Ovary (tissue), 9 donors: ENCODE results near the gene RB1. TPM values are rescaled to one million over a fixed set of nuclear protein-coding genes. Genes with fewer than 3 reads are reported as not detected.

Experiments
- DNase-seq, 5 donors: peaks; one replicate each; pipeline ENCODE4 v3.0.0-alpha.2; 2019 to 2020
- H3K27ac ChIP-seq, 2 donors: fragments of 200-600 bp; one replicate each; pipeline versions ENCODE4 v1.5.1 to v1.8.0; 2019 to 2022
- H3K27me3 ChIP-seq: fragments of 200-600 bp; one replicate; pipeline ENCODE4 v1.8.0; 2022
- H3K36me3 ChIP-seq: fragments of 200-600 bp; sonication (generic); one replicate; pipeline ENCODE4 v1.5.1; 2019
- H3K4me1 ChIP-seq: one replicate; pipeline ENCODE4 v1.8.1; 2013; ENCODE audit warnings: mild to moderate bottlenecking, moderate library complexity; ENCODE audit not compliant: insufficient read depth
- H3K4me3 ChIP-seq: fragments of 200-600 bp; sonication (generic); one replicate; pipeline ENCODE4 v1.5.1; 2017
- H3K9me3 ChIP-seq, 2 donors: fragments of 200-600 bp in 1 of 2; sonication (generic) in 1 of 2; one replicate each; pipeline versions ENCODE4 v1.5.1 to v1.8.1; 2013 to 2019; ENCODE audit warnings: mild to moderate bottlenecking in 1 of 2, moderate library complexity in 1 of 2
- EP300 ChIP-seq: sonication (generic); formaldehyde crosslinking; IDR thresholded peaks from one replicate; pipeline ENCODE4 v1.6.1; 2017; ENCODE audit warnings: antibody characterized with exemption
- POLR2A ChIP-seq: fragments of 450-650 bp; IDR thresholded peaks from one replicate; pipeline ENCODE4 v1.6.1; 2017; ENCODE audit warnings: antibody characterized with exemption, mild to moderate bottlenecking, moderate library complexity
- WGBS, 3 donors: extraction: QIAGEN DNeasy Blood & Tissue Kit in 1 of 3; methylation state at CpG; one replicate each; pipeline versions ENCODE4 v1.1.5 to v1.1.7; 2013 to 2017; 5-methylcytosine and 5-hydroxymethylcytosine counted together
- intact Hi-C, 4 donors: fragments of 100-400 bp; cut with DNase I; formaldehyde crosslinking; loops; one replicate each; pipeline versions ENCODE4 v1.11.0 to v1.15.1; 2022 to 2023
- polyA plus RNA-seq, 2 donors: library from polyadenylated mRNA; stranded (reverse); fragments of 200-250 nt in 1 of 2; fragments of 350-450 nt in 1 of 2; fragmentation: Illumina TruSeq in 1 of 2; extraction: RNeasy Lipid Tissue Mini Kit (QIAGEN cat#74804) in 1 of 2; gene quantifications; one replicate each; pipeline ENCODE4 v1.2.3, GENCODE V29; 2013 to 2014
- total RNA-seq, 7 donors: library from RNA; depleted of rRNA in 2 of 7; stranded (reverse); fragments of >200 nt in 2 of 7; fragmentation: NEBNext Ultra II Directional in 3 of 7; extraction: Animal tissue kit (Norgen Biotek cat#: 25700) in 3 of 7; gene quantifications; one replicate each; pipeline versions ENCODE4 v1.1.0 to v1.2.4, GENCODE V29; 2016 to 2023
- TF ChIP-seq, protein P1 (sequence below), 3 donors: fragments of 450-650 bp in 2 of 3; fragments of 200-600 bp in 1 of 3; IDR thresholded peaks; one replicate each; pipeline versions ENCODE4 v1.5.1 to v1.8.0; 2016 to 2022; ENCODE audit warnings: antibody characterized with exemption in 3 of 3, mild to moderate bottlenecking in 1 of 3
- donor health status: DM: no; HTN: no; CAD: no; lungs with moderate emphysema.
- donor health status: DM: no; HTN: no; CAD: no.
- donor health status: Bipolar disorder and iron deficiency.
- donor health status: DM: yes; HTN: yes; CAD: no.
- donor health status: DM: no; HTN: no; CAD: no.
- donor health status: DM: yes; HTN: yes; CAD: no.

Gene RB1
- total and polyA plus RNA-seq, 9 donors = 11.4 to 36.6 (median 27.1) TPM

DNA sequence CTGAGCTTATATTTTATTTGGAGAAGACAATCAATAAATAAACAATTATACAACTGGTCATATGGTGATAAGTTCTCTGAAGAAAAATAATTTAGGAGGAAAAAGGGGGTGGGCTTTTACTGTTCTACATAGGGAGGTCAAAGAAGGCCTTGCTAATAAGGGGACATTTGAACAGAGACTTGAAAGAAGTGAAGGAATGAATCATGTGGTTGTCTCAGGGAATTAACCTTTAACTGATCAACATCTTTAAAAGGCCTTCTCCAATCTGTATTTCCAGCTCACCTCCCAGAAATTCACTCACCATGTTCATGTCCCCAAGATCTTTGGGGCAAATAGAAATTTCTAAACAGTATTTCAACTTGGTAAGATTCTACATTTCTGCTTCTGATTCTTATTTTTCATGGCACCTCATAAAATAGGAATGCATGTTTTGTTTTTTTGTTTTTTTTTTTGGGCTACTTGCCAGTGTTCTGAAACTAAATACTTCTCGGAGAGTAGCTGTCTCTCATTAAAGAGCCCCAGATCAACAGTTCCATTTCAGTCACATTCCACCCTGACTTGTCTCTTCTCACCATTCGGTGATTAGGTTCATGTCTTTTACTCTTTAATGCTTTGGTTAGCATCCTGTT, 128.6 kb downstream of the RB1 start:
- Histone ChIP-seq H3K4me3 (no peak overlapping the region), H3K27me3 (no peaks in the 10 kb centered on the region), H3K27ac (peak overlapping the region in 1 of 2 donors; percentile 1), H3K4me1 (peaks cover 2% of the 10 kb centered on the region), H3K36me3 (no peaks in the 10 kb centered on the region), H3K9me3 (no peaks in the 10 kb centered on the region)
- intact Hi-C loops = no loop called here
- no peak for DNase-seq
- TF ChIP-seq POLR2A (no peak), EP300 (no peak)
- TF ChIP-seq, protein P1, sequence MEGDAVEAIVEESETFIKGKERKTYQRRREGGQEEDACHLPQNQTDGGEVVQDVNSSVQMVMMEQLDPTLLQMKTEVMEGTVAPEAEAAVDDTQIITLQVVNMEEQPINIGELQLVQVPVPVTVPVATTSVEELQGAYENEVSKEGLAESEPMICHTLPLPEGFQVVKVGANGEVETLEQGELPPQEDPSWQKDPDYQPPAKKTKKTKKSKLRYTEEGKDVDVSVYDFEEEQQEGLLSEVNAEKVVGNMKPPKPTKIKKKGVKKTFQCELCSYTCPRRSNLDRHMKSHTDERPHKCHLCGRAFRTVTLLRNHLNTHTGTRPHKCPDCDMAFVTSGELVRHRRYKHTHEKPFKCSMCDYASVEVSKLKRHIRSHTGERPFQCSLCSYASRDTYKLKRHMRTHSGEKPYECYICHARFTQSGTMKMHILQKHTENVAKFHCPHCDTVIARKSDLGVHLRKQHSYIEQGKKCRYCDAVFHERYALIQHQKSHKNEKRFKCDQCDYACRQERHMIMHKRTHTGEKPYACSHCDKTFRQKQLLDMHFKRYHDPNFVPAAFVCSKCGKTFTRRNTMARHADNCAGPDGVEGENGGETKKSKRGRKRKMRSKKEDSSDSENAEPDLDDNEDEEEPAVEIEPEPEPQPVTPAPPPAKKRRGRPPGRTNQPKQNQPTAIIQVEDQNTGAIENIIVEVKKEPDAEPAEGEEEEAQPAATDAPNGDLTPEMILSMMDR (IDR thresholded peaks at IDR 0.05) = no peak
- 25 to 29% (median 26%) methylated on average over 2 of the region's 2 CpGs for WGBS, 3 donors

DNA sequence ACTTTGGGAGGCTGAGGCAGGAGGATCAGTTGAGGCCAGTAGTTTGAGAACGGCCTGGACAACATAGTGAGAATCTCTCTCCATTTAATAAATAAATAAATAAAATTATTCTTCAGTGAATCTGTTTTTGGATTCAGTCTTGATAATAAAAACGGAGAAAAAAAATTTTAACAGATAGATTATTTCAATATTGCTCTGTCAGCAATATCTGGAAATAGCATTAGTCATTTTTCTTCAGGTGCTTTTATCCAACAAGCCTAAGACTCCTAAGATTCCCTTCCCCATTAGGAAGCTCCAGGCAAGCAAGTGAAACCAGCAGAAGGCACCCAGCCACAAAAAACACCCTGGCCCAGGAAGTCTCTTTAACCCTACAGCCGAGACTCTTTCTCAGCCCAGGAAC, 130.6 kb downstream of the RB1 start:
- DNase-seq = no peak
- no peak overlapping the region for H3K27ac ChIP-seq
- peaks cover 5% of the 10 kb centered on the region for H3K4me1 ChIP-seq
- no peaks in the 10 kb centered on the region for H3K36me3 ChIP-seq
- no peaks in the 10 kb centered on the region for H3K27me3 ChIP-seq
- TF ChIP-seq EP300 (no peak), POLR2A (no peak)
- TF ChIP-seq, protein P1 (IDR thresholded peaks at IDR 0.05) = no peak
- WGBS, 3 donors = 95 to 98% (median 97%) methylated on average over 3 of the region's 3 CpGs
- intact Hi-C loops = no loop called here
- H3K4me3 ChIP-seq = no peak overlapping the region
- H3K9me3 ChIP-seq = no peaks in the 10 kb centered on the region

DNA sequence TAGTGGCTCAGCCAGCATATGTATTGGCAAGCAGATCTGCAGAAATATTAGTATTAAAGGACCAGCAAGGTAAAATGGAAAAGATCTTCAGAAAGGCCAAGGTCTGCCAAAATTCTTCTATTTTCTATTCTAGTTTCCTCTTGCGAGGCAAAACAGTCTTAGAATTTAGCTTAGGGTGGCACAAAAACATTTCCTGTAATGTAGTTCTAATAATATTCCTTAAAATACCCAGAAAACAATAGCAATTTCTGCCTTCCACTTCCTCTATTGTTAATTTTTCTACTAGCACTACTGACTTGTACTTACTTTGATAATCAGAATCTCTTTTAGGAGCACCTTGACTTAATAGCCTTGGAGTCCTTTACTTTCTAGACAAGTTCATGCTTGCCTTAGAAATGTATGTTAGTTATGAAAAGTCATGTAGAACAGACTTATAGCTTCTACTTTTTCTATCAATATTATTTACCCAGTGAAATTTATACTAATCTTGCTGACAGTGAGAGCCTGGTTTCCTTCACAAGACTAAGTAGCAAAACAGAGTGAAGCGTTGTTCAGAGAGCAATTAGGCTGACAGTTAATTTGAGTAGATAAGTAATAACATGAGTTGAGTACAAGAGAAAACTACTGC, 133.2 kb downstream of the RB1 start:
- Histone ChIP-seq H3K4me1 (peaks cover 3% of the 10 kb centered on the region), H3K4me3 (no peak overlapping the region), H3K9me3 (no peaks in the 10 kb centered on the region), H3K27me3 (no peaks in the 10 kb centered on the region), H3K27ac (no peak overlapping the region), H3K36me3 (no peaks in the 10 kb centered on the region)
- no peak for DNase-seq
- intact Hi-C loops = no loop called here
- TF ChIP-seq EP300 (no peak), POLR2A (no peak)
- TF ChIP-seq, protein P1 (IDR thresholded peaks at IDR 0.05) = no peak
- 62 to 63% (median 62%) methylated on average over 2 of the region's 2 CpGs for WGBS, 3 donors

DNA sequence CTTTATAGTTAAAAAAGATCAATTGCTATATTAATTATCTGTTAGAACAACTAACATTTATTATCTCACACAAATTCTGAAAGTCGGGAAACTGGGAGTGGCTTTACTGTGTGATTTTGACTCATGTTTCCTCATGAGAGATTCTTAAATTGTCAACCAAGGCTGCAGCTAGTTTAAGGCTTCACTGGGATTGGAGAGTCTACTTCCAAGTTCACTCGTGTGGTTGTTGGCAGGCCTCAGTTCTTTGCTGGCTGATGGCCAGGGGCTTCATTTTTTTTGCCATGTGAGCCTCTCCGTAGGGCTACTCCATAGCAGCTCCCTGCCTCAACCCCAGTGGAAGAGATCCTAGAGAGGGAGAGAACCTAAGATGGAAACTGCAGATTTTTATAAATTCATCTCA, 133.8 kb downstream of the RB1 start:
- Histone ChIP-seq H3K4me1 (peaks cover 3% of the 10 kb centered on the region), H3K9me3 (no peaks in the 10 kb centered on the region), H3K36me3 (no peaks in the 10 kb centered on the region), H3K27ac (no peak overlapping the region), H3K27me3 (no peaks in the 10 kb centered on the region), H3K4me3 (no peak overlapping the region)
- TF ChIP-seq POLR2A = no peak
- no peak for TF ChIP-seq EP300
- TF ChIP-seq, protein P1 (IDR thresholded peaks at IDR 0.05) = no peak
- WGBS, 3 donors = 10 to 13% (median 13%) methylated on average over 3 of the region's 3 CpGs
- peak; percentile 43 to 76 (median 73) for DNase-seq
- intact Hi-C loops = no loop called here
